Fibroblast of gingiva (primary cell): Measurements from ENCODE around the gene RBP5.
A peak's percentile ranks its signal among the peaks of the same experiment; 100 is the strongest.
"Not testable (repeated sequence)": the region's sequence is repeated elsewhere in the genome, so short reads cannot be mapped to it uniquely, and the experiment has no call there.

Experiments used
- DNase-seq: peaks from one replicate; pipeline ENCODE4 v3.0.0-alpha.2; 2011; ENCODE audit warnings: low read depth

Gene RBP5

GRCh38 chr12:7122811-7123769, 5.6 kb downstream of the RBP5 start:
- DNase-seq = no peak

GRCh38 chr12:7121324-7121723, 7.4 kb downstream of the RBP5 start:
- DNase-seq = no peak

- no peak for DNase-seq
These were observed 8.5 kb downstream of the RBP5 start for GRCh38 chr12:7120166-7120565.

- DNase-seq = no peak
These were observed 9.8 kb downstream of the RBP5 start for GRCh38 chr12:7118881-7119280.

- DNase-seq = no peak
These were observed 11.0 kb downstream of the RBP5 start for GRCh38 chr12:7117670-7118069.

GRCh38 chr12:7116916-7117315, 11.8 kb downstream of the RBP5 start:
- DNase-seq = no peak

- DNase-seq = no peak
These were observed 12.5 kb downstream of the RBP5 start for GRCh38 chr12:7116196-7116595.

GRCh38 chr12:7114851-7115250, 13.8 kb downstream of the RBP5 start:
- no peak for DNase-seq

- no peak for DNase-seq
These were observed 14.7 kb downstream of the RBP5 start for GRCh38 chr12:7114008-7114407.

- peak; percentile 36 for DNase-seq
These were observed 15.3 kb downstream of the RBP5 start for GRCh38 chr12:7113389-7113871.

- peak; percentile 18 for DNase-seq
These were observed 16.6 kb downstream of the RBP5 start for GRCh38 chr12:7112041-7112440.

GRCh38 chr12:7110661-7111060, 18.0 kb downstream of the RBP5 start:
- DNase-seq = no peak

GRCh38 chr12:7109572-7109920, 19.1 kb downstream of the RBP5 start:
- DNase-seq = no peak

GRCh38 chr12:7108796-7109571, 19.7 kb downstream of the RBP5 start, which contains the start of gene C1RL:
Gene C1RL, minus strand, starts transcription at chr12:7109214. Its CDS starts 34 bp downstream, at chr12:7109180.
- DNase-seq = peak; percentile 93

- peak; percentile 72 for DNase-seq
These were observed 20.5 kb downstream of the RBP5 start for GRCh38 chr12:7108003-7108795.

- no peak for DNase-seq
These were observed 21.1 kb downstream of the RBP5 start for GRCh38 chr12:7107636-7108002.

GRCh38 chr12:7107181-7107580, 21.5 kb downstream of the RBP5 start:
- DNase-seq = not testable (repeated sequence)

- no peak for DNase-seq
These were observed 22.6 kb downstream of the RBP5 start for GRCh38 chr12:7106082-7106481.

GRCh38 chr12:7103837-7104584, 24.7 kb downstream of the RBP5 start:
- no peak for DNase-seq

- no peak for DNase-seq
These were observed 26.1 kb downstream of the RBP5 start for GRCh38 chr12:7102582-7102981.

- no peak for DNase-seq
These were observed 27.0 kb downstream of the RBP5 start for GRCh38 chr12:7101694-7102131.
